ENCODE results near the gene CHN2.

The CHN2 gene

DNA sequence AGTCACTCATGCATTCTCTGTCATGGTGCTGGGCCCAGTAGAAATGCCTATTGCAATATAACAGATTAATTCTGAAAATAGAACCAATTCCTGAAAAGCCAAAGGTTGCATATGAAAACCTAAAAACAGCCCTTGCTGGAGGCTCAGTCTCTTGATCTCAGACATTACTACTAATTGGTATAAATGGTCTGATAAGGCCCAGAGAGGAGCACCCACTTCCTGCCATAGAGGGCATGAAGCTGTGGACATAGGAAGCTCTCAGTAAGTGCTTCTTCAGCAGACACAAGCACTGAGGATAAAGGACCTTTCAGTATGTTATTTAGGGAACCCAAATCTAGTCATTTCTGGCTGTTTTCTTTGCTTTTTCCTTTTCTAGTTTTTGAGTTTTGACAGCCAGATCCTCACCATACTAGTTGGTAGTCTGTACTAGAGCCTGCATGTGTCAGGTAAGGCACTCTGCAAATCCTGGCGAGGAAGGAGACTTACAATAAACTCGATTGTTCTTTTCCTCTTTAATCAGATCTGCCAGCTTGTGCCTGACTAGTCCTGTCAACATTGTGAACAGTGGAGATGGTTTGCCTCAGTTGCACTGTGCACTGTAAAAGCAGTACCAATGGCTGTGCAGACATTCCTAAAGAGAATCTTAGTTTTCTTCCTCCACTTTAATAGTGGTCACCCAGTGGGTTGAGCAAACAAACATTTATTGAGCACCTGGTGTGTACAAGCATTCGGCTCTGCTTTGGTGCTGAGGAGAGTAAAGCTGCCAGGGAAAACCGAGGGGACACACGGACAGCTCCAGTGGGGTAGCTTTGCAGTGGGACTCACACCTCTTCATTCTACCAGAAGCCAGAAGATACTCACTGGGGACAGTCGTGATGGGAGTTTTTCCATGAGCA, 140.9 kb downstream of the CHN2 start:
- no peak for DNase-seq (ENCODE audit: low spot score)

DNA sequence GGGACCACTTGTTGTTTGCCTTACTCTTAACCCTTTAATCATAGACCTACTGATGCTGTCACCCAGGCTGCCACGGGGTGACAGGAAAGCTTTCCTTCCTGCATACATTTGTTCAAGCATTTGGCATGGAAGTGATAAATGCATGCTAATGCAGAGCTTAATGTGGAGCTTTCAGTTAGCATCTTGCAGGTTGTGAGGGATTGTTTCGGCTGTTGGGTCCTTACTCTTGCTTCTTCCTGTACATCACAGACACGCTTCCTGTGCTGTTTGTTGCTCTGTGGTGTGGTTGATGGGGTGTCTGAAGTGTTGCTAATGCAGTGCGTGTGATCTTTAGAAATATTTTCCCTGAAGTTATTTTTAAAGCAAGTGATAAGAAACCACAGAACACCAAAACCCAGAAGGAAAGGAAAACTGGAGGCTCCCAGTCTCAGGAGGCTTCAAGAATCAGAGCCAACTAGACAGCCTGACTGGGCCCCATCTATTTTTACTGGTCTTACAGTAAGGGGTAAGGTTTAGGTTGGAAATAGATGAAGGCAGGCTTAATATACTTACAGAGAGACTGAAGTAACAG, 143.1 kb downstream of the CHN2 start:
- DNase-seq (ENCODE audit: low spot score): no peak

DNA sequence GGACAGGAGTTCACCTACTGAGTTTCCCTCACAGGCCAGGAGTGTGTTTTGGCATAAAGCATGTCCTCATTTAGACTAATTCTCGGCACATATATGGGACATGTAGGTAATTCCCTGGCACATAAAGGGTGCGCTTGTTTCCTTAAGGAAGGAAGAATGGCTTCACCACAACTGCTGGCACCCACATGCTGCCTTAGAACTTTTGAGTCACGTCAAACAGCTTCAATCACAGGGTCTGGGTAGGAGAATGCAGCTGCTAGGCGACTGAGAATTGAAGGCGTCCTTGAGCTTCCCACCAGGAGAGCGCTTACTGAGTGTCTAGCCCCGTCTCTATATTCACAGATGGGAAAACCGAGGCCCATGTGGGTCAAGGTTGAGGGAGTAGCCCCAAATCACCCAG, 146.1 kb downstream of the CHN2 start:
- DNase-seq (ENCODE audit: low spot score): no peak

DNA sequence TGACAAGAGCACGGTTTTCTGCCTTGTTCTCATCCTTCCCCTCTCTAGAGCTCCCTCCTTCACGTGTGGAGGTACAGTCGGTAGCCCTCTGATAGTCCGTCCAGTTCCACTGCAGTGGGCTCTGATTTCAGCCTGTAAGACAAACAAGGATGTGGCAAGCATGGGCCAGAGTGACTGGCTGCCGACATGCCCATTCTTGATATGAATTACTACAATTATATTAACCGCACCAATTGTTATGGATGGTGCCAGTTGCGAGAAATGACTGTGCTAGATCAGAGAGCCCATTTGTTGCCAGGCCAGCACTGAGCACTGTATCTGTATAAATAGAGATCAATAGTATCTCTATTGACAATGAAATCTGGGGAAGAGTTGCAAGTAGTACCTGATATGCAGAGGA, 146.6 kb downstream of the CHN2 start:
- no peak for DNase-seq (ENCODE audit: low spot score)

DNA sequence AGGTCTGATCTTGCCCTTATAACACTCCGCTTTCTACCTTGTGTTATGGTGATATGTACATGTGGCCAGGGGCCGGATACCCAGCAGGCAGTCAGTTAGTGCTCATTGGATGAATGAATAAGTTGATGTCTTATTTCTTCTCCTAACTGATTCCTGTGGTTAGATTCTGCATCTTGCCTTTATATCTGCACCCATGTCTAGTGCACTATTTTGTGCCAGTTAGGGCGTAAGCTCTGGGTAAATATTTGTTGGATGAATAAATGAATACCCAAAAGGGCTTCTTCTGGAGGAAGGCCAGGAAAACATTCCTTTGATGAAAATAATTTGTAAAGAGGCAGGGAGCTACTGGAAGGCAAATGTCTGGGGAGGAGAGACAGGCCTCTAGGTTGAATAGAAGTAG, 148.2 kb downstream of the CHN2 start:
- no peak for DNase-seq (ENCODE audit: low spot score)

DNA sequence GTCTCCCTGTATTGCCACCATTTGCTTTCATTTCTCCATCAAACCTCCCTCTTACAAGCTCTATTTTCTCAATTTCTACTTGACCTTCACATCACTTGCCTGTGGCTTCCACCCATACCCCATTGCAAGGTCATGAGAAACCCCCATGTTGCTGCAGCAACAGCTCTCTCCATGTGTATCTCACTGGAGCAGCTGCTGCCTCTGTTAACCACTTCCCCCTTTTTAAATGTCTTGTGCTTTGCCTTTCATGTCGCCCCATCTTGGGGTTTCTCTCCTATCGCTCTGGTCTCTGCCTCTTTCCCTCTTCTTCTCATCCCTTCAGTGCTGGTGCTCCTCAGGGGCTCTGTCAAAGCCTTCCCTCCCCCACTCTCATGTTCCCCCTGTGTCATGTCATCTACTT, 148.8 kb downstream of the CHN2 start:
- no peak for DNase-seq (ENCODE audit: low spot score)

DNA sequence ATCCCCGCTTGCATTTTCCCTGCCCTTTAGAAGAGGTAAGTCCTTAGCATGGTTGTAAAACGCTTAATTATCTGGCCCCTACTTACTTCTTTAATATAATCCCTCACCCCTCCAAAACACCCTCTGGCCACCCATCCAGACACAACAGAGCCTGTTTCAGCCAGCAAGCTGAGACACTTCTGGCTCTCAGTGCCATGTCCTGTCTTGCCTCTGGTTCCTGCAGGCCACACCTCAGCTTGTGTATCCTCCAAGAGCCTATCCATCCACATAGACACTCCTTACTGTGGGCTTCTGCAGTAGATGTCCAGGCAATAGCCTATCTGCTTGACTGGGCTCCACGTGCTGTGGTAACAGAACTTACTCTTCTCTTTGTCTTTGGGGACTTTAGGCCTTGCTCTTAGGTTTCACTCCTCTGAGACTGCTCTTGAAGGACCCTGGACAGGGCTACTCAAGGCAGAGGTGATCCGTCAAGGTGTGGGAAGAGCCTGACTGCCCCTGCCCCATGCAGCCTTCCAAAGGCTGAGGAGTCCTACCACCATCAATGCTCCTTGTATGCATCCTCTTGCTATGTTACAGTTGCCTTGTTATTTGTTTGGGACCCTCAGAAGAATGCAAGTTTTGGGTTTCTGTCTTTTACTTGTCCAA, 149.9 kb downstream of the CHN2 start:
- DNase-seq (ENCODE audit: low spot score): no peak

DNA sequence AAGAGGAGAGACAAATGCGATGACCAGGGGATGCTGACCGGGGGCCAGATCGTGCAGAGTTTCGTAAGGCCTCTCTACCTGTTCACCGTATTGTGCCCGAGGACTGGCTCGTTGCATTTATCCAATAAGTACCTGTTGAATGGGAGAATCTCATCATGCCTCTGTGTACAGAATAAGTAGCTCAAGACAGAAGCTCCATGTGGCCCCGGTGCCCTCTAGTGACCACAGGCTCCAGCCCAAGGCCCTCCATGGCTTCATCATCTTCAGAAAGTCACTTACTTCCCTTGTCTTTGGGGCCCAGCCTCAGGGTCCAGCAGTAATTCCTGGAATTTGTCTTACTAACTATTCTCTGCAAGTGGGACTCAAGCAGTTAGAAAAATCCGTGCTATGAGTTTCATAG, 151.0 kb downstream of the CHN2 start:
- DNase-seq (ENCODE audit: low spot score): no peak

DNA sequence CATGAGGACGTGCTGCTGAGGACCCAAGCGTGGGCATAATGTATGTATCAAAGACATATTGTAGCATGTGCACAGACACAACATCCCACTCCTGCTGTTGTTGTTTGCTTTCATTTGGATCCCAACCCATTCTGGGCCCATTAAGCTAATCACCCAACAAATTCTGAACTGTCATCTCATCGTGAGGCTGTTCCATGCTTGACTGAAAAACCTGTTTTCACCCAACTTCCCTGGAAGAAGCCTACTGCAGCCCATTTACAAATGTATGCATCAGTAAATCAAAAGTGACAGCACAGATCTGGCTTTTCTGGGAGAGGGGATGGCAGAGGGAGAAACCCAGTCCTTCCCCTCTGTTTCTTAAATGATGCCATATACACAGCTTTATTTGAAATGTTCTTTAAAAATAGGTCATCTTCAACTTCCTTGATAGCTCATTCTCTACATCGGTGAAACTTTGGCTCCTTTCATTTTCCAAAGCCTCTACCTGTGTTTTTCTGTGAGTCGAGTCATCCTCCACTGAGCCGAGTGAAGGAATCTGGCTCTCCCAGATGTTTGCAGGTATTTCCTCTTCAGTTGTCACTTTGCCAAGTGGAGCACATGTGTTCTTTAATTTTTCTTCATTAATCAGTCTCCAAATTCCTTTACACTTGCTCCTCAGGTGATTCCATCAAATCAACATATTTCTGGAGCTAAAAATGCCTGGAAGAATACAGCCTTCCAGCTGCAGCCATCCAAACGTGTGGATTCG, 151.8 kb downstream of the CHN2 start:
- DNase-seq (ENCODE audit: low spot score): no peak

DNA sequence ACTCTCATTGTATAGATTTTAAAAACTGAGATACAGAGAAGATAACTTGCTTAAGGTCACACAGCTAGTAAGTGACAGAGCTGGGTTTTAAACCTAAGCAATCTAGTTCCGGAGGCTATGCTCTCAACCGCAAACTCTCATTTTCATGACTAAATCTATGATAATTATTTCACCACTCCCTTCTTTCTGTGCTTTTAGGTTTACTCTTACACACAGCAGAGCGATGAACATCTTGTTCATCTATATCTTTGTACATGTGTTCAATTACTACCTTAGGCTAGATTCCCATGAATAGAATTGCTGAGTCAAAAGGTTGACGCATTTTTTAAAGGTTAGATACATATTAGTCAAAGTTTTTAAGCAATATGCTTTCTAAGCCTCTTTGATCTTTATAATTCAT, 154.8 kb downstream of the CHN2 start:
- DNase-seq (ENCODE audit: low spot score): no peak

DNA sequence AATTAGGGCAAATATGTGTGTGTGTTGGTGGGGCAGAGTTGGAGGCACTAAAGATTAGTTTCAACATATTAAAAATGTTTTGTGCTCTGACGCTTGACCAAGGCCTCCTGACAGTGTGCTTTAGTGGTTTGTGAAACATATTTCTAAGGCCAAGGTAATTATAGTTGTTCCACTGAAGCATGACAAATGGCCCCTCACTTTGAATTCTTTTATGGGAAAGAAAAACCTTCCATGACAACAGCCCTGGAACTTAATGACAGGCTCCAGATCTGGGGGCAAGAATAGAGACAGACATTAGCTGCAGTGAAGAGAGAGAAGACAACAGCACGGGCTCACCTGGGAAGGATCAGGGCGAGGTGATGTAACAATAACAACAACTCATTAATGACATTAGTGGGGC, 155.8 kb downstream of the CHN2 start:
- DNase-seq (ENCODE audit: low spot score): no peak

DNA sequence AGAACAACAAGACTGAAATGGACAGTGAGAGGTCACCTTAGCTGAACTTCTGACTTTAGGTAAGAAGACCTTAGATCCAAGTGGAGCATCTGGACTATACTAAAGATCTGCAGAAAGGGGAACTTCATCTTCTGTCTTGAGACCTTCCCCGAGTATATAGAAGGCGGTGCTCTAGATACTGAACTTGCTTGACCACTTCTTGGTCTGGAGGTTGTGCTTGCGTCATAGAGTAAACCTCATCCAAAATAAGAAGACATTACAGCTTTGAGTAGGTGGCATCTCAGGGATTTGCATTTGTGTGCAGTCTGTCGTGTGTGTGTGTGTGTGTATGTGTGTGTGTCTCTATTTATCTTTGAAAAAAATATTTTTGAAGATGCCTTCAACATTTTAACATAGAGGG, 157.5 kb downstream of the CHN2 start:
- no peak for DNase-seq (ENCODE audit: low spot score)

DNA sequence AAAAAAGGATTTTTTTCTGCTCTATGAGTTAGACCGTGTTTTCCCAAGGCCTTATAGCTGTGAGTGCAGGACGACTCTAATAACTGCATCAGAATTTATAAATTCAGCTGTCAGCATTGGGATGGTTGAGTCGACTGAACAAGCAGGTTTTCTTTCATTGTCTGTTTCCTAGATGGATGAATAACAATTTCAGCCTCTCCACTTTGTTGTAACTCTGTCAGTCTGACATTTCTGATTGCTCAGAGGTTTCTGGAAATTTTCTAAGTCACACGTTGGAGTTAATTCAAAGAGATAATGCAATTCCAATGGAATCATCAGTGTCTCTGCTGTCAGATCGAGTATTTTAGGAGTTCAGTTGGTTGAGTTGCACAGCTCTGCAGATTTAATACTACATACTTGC, 159.2 kb downstream of the CHN2 start:
- no peak for DNase-seq (ENCODE audit: low spot score)

DNA sequence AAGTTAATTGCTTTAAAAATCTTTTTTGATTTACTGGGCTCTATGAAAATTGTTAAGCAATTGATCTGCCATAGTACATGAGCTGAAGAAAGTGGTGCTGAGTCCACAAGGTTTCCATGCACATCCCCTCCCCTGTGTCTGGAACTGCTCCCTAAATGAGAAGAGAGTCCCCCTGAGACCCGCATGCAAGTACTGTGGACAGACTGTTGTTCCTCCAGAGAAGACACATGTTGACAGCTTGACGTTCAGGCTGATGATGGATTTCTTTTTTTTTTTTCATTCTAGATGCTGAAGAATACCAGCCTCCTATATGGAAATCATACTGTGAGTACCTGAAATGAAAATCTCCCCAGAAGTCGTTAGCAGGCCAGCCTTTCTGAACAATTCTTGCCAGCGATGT, 159.8 kb downstream of the CHN2 start:
- DNase-seq (ENCODE audit: low spot score): no peak

DNA sequence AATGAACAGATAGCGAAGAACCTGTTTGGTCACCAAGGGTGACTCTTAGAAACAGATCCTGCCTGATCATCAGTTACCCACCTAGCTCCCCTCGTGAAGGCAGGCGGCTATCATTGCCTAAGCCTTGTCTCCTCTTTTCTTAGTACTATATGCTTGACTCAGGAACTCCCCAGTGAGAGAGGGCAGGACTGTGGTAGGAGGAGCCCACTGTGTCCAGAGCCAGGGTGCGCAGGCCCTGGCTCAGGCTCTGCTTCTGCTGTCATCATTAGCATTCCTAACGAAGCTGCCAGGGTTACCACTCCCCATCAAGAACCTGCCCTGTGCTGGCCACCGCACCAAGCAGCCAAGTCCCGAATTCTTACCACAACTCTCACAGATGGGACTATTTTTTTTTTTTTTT, 160.8 kb downstream of the CHN2 start:
- DNase-seq (ENCODE audit: low spot score): no peak

DNA sequence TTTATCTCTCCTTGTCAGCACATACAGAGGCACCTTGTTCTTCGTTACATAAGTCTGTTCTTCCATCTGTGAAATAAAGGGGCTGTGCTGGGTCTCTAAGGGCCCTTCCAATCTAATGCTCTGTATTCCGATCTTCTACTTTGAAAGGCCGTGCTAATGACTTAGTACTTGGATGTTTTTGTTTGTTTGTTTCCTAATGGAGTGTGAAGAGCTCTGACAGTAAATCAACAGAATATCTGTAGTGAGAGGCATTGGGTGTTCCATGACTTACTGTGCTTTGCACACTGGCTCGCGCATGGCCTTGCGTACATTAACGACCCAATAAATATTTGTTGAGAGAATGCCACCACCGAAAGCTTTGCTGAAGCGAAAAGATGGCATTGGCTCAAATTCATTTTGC, 162.1 kb downstream of the CHN2 start:
- no peak for DNase-seq (ENCODE audit: low spot score)

DNA sequence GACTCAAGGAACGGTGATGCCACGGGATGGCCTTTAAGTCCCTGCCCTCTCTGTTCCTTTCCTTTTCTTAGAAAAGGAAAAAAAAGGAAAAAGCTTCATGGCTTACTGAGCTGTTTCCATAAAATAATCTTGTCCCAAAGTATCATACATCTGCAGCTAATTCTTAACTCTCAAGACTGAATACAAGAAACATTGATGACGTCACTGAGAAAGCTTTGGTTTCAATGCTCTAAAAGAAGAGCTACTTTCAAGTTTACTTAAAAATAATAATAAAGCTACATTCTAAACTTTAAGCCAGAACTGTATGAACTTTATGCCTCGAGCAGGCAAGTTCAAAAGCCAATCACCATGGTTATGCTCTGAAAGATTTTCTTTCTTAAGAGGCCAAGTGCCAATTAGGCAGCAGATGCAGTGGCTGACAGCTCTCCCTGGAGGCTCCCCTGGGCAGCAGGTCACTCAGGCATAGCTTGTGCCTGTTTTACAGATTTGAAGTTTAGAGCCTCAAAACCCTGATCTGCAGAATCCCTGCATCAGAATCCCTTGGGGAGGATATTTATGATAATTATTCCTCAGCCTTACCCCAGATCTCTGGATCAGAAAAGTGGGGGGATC, 165.0 kb downstream of the CHN2 start:
- no peak for DNase-seq (ENCODE audit: low spot score)

DNA sequence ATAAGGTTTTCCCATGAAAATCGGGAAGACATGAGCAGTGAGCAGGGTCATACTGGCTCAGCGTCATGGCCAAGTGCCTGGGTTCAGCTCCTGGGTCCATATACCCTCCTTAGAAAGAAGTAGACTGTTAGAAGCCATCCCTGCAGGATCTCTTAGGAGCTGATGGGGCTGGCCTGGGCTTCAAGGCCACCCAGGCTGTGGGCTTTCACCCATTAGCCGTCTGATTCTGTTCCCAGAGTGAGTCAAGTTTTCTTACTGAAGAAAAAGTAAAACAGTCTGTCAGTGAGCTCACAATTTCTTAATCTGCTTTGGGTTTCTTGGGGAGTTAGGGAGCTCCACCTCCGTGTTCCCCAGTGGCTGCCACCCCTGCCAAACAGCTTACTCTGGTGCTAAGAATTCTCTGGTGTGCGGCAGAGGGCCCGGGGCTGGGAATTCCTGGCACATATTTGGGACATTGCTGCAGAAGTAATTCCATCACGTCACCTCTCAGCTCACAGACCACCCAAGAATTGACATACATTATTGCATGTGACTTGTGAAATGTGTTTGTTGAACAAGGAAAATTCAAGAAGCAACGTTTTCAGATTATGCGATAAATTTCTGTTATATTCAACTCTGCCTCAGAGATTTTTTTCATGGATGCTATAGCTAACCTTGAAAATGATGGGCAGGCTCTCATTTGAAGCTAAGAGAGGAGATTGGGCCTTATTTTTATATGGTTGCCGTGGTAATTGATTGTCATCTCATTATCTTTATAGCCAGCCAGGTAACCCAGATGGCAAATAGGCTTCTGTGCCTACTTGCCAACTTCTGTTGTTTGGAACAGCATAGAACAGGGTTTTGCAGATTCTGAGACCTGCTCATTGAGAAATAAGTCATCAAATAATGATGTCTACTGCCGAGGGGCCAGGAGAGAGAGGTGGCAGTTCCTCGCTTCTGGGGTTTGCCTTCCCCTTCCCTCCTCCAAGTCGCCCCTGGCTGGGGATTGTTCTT, 166.4 kb downstream of the CHN2 start:
- no peak for DNase-seq (ENCODE audit: low spot score)

DNA sequence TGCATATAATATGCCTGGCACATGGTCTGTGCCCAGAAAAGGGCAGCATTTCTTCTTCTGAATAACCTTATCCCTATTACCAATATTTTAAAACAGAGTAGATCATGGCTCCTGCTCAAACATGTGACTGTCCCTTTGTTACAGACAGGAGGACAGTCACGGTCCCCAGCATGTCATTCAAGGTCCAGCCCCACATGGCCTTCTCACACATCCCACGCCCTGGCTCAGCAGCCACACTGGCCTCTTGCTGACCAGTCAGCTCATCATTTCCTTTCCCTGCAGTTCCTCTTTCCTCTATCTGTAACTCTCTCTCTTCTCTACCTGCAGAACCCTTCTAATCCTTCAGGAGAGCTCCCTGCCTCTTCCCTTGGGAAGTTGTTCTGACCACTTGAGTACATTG, 167.8 kb downstream of the CHN2 start:
- DNase-seq (ENCODE audit: low spot score): no peak

DNA sequence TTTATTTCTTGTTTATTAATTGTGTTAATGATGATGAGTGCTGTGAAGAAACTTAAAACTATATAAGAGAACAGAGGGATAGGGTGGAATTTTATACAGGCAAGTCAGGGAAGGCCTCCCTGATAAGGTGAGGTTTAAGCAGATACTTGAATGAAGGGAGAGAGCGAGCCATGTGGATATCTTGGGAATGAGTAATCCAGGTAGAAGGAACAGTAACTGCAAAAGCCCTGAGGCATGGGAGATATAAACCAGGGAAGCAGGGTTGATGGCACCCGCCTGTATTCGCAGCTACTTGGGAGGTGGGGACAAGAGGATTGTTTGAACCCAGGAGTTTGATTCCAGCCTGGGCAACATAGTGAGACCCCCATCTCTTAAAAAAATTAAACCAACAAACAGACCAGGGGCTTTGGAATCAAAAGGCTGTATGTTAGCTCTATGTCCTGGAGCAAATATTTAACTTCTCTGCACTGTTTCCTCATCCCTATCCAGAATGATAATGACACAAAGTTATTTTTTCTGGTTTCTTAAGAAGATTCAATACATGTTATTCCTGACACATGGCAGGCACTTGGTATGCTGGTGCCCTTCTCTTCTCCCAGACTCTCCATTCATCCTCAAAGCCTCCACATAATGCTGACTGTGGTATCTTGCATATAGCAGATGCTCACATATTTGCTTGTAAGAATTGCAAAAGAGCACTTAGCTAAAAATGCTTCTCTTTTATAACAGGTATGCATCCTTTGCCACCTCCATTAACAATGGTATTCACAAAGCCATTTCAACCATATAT, 169.3 kb downstream of the CHN2 start:
- DNase-seq (ENCODE audit: low spot score): no peak

All from hematopoietic multipotent progenitor cell treated with erythropoietin and hydrocortisone succinate and interleukin-3 and kit ligand, for 15 days (in vitro differentiated cells).